H1 (cell line): Measurements from ENCODE around the gene NANOS2.

Experiments used
- BACH1 ChIP-seq: IDR thresholded peaks from 2 replicates; pipeline ENCODE4 v1.6.1; 2012; ENCODE audit warnings: low read length, improper control_type of control experiment
- CHD2 ChIP-seq: IDR thresholded peaks from 2 replicates; pipeline ENCODE4 v1.6.1; 2012; ENCODE audit warnings: low read length, improper control_type of control experiment
- EGR1 ChIP-seq: IDR thresholded peaks from 2 replicates; pipeline ENCODE4 v1.6.1; 2011; ENCODE audit warnings: low read depth, low read length, borderline replicate concordance
- EZH2 ChIP-seq: fragments of 200-600 bp; sonication (generic); IDR thresholded peaks from 2 replicates; pipeline ENCODE4 v1.7.1; 2012; ENCODE audit warnings: low read depth, mild to moderate bottlenecking, moderate library complexity, low read length, inconsistent platforms; ENCODE audit not compliant: severe bottlenecking
- GTF2F1 ChIP-seq: IDR thresholded peaks from 2 replicates; pipeline ENCODE4 v1.6.1; 2012; ENCODE audit warnings: low read depth, low read length, improper control_type of control experiment, borderline replicate concordance
- JUND ChIP-seq: IDR thresholded peaks from 2 replicates; pipeline ENCODE4 v1.6.1; 2011; ENCODE audit warnings: mild to moderate bottlenecking, improper control_type of control experiment, low read length
- NRF1 ChIP-seq: IDR thresholded peaks from 2 replicates; pipeline ENCODE4 v1.6.1; 2011; ENCODE audit warnings: mild to moderate bottlenecking, low read depth, low read length, improper control_type of control experiment
- POLR2A ChIP-seq, 2 experiments: IDR thresholded peaks; 1 replicate in 1 of 2; 2 replicates in 1 of 2; pipeline ENCODE4 v1.6.1; 2011; ENCODE audit warnings: low read depth in 2 of 2, low read length in 2 of 2, mild to moderate bottlenecking in 2 of 2; ENCODE audit errors: control extremely low read depth in 1 of 2
- RFX5 ChIP-seq: IDR thresholded peaks from 2 replicates; pipeline ENCODE4 v1.6.1; 2011; ENCODE audit warnings: low read depth, low read length, improper control_type of control experiment, borderline replicate concordance
- SUZ12 ChIP-seq: fragments of 200-600 bp; sonication (generic); IDR thresholded peaks from 2 replicates; pipeline ENCODE4 v1.6.1; 2012; ENCODE audit warnings: mild to moderate bottlenecking, inconsistent platforms, low read length, moderate library complexity, mixed read lengths
- TAF7 ChIP-seq: optimal IDR thresholded peaks from 2 replicates; pipeline ENCODE3; 2011; ENCODE audit warnings: low read depth, mild to moderate bottlenecking, inconsistent platforms, low read length, moderate library complexity, borderline replicate concordance
- YY1 ChIP-seq: IDR thresholded peaks from 2 replicates; pipeline ENCODE4 v1.6.1; 2011; ENCODE audit warnings: low read depth, mild to moderate bottlenecking, low read length
- TF ChIP-seq, protein P1 (sequence below): IDR thresholded peaks from 2 replicates; pipeline ENCODE4 v1.6.1; 2012; ENCODE audit warnings: inconsistent platforms
- TF ChIP-seq, protein P2 (sequence below), 3 experiments: IDR thresholded peaks; 1 replicate in 2 of 3; 2 replicates in 1 of 3; pipeline versions ENCODE4 v1.5.1 to v1.6.1; 2011; ENCODE audit warnings: low read length in 3 of 3, mild to moderate bottlenecking in 3 of 3, inconsistent platforms in 2 of 3, low read depth in 1 of 3, moderate library complexity in 1 of 3; ENCODE audit not compliant: insufficient read depth in 1 of 3; ENCODE audit errors: control extremely low read depth in 1 of 3

DNA sequence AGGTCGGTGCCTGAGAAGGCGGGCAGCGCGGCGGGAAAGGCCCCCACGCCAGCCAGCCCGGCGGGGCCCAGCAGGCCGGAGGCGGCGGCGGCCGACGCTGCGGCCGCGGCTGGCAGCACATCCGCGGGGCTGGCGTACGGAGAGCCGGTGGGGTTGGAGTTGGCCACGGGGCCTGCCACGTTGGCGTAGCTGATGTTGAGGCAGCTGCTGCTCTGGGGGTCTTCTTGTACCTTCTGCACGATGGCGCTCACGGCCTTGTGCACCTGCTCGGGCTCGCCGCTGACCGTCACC is 25.9 kb upstream of the NANOS2 start:
- no peak for TF ChIP-seq TAF7
- TF ChIP-seq, protein P1, sequence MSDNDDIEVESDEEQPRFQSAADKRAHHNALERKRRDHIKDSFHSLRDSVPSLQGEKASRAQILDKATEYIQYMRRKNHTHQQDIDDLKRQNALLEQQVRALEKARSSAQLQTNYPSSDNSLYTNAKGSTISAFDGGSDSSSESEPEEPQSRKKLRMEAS = no peak
- TF ChIP-seq, protein P2, sequence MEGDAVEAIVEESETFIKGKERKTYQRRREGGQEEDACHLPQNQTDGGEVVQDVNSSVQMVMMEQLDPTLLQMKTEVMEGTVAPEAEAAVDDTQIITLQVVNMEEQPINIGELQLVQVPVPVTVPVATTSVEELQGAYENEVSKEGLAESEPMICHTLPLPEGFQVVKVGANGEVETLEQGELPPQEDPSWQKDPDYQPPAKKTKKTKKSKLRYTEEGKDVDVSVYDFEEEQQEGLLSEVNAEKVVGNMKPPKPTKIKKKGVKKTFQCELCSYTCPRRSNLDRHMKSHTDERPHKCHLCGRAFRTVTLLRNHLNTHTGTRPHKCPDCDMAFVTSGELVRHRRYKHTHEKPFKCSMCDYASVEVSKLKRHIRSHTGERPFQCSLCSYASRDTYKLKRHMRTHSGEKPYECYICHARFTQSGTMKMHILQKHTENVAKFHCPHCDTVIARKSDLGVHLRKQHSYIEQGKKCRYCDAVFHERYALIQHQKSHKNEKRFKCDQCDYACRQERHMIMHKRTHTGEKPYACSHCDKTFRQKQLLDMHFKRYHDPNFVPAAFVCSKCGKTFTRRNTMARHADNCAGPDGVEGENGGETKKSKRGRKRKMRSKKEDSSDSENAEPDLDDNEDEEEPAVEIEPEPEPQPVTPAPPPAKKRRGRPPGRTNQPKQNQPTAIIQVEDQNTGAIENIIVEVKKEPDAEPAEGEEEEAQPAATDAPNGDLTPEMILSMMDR (IDR thresholded peaks at IDR 0.05; ENCODE audit: control extremely low read depth in 1 of 3, insufficient read depth in 1 of 3, low read depth in 1 of 3, low read length in 3 of 3) = no peak
- no peak for TF ChIP-seq POLR2A (IDR thresholded peaks at IDR 0.05; ENCODE audit: control extremely low read depth in 1 of 2, low read depth in 2 of 2, low read length in 2 of 2)
- no peak for TF ChIP-seq NRF1
- no peak for TF ChIP-seq CHD2
- TF ChIP-seq GTF2F1 = no peak
- TF ChIP-seq SUZ12 = no peak
- no peak for TF ChIP-seq EGR1
- no peak for TF ChIP-seq BACH1
- TF ChIP-seq EZH2 = no peak
- no peak for TF ChIP-seq JUND
- TF ChIP-seq YY1 = no peak
- no peak for TF ChIP-seq RFX5
